ENCODE data around the gene RTEL1. TPM values are rescaled to one million over a fixed set of nuclear protein-coding genes. Genes with fewer than 3 reads are reported as not detected.

The RTEL1 gene
- total RNA-seq, 1 donor from 2014 or later = 20.4 TPM

- no peak for TF ChIP-seq CTCF (IDR thresholded peaks at IDR 0.05)
- Mint-ChIP-seq H3K9me3 (ENCODE audit: low read depth) (no peaks in the 10 kb centered on the region), H3K4me3 (ENCODE audit: unreplicated experiment) (no peak overlapping the region), H3K36me3 (ENCODE audit: low read depth) (no peaks in the 10 kb centered on the region), H3K4me1 (ENCODE audit: low read depth) (peaks cover 28% of the 10 kb centered on the region), H3K27me3 (ENCODE audit: low read depth) (no peaks in the 10 kb centered on the region), H3K27ac (ENCODE audit: unreplicated experiment) (peak overlapping the region; percentile 87)
- peak; percentile 88 for DNase-seq (ENCODE audit: low spot score)
These were observed 40.8 kb downstream of the RTEL1 start for GRCh38 chr20:63698739-63699465.

- no peaks in the 10 kb centered on the region for H3K27me3 Mint-ChIP-seq (ENCODE audit: low read depth)
- DNase-seq (ENCODE audit: low spot score) = peak; percentile 90
- H3K4me1 Mint-ChIP-seq (ENCODE audit: low read depth) = peaks cover 28% of the 10 kb centered on the region
- no peak for TF ChIP-seq CTCF (IDR thresholded peaks at IDR 0.05)
- no peak overlapping the region for H3K4me3 Mint-ChIP-seq (ENCODE audit: unreplicated experiment)
- H3K36me3 Mint-ChIP-seq (ENCODE audit: low read depth) = no peaks in the 10 kb centered on the region
- peak overlapping the region; percentile 87 for H3K27ac Mint-ChIP-seq (ENCODE audit: unreplicated experiment)
- no peaks in the 10 kb centered on the region for H3K9me3 Mint-ChIP-seq (ENCODE audit: low read depth)
These were observed 41.5 kb downstream of the RTEL1 start for GRCh38 chr20:63699466-63700198.

GRCh38 chr20:63700199-63701050 lies 42.3 kb downstream of the RTEL1 start:
- peaks cover 28% of the 10 kb centered on the region for H3K4me1 Mint-ChIP-seq (ENCODE audit: low read depth)
- no peak overlapping the region for H3K4me3 Mint-ChIP-seq (ENCODE audit: unreplicated experiment)
- H3K27ac Mint-ChIP-seq (ENCODE audit: unreplicated experiment) = peak overlapping the region; percentile 22
- no peak for TF ChIP-seq CTCF (IDR thresholded peaks at IDR 0.05)
- H3K36me3 Mint-ChIP-seq (ENCODE audit: low read depth) = peaks cover 3% of the 10 kb centered on the region
- peak; percentile 91 for DNase-seq (ENCODE audit: low spot score)
- H3K27me3 Mint-ChIP-seq (ENCODE audit: low read depth) = no peaks in the 10 kb centered on the region
- no peaks in the 10 kb centered on the region for H3K9me3 Mint-ChIP-seq (ENCODE audit: low read depth)

GRCh38 chr20:63701051-63701328 lies 42.9 kb downstream of the RTEL1 start:
- Mint-ChIP-seq H3K9me3 (ENCODE audit: low read depth) (no peaks in the 10 kb centered on the region), H3K27me3 (ENCODE audit: low read depth) (no peaks in the 10 kb centered on the region), H3K4me3 (ENCODE audit: unreplicated experiment) (no peak overlapping the region), H3K36me3 (ENCODE audit: low read depth) (peaks cover 5% of the 10 kb centered on the region), H3K4me1 (ENCODE audit: low read depth) (peaks cover 29% of the 10 kb centered on the region), H3K27ac (ENCODE audit: unreplicated experiment) (no peak overlapping the region)
- TF ChIP-seq CTCF (IDR thresholded peaks at IDR 0.05) = no peak
- peak; percentile 72 for DNase-seq (ENCODE audit: low spot score)
